Tibial nerve (tissue), 4 donors: ENCODE measurements around the gene SLC38A9.

ENCODE experiments used
- EP300 ChIP-seq, 2 donors: sonication (generic); formaldehyde crosslinking; IDR thresholded peaks; one replicate each; pipeline ENCODE4 v1.6.1; 2017; ENCODE audit warnings: antibody characterized with exemption in 2 of 2, mild to moderate bottlenecking in 1 of 2
- POLR2A ChIP-seq, 2 donors: fragments of 450-650 bp; IDR thresholded peaks; one replicate each; pipeline ENCODE4 v1.6.1; 2017; ENCODE audit warnings: antibody characterized with exemption in 2 of 2, mild to moderate bottlenecking in 2 of 2, moderate library complexity in 2 of 2
- TF ChIP-seq, protein P1 (sequence below), 5 experiments: fragments of 200-600 bp in 3 of 5; fragments of 450-650 bp in 2 of 5; sonication (generic) in 3 of 5; IDR thresholded peaks; one replicate each; pipeline ENCODE4 v1.5.1; 2016 to 2019; ENCODE audit warnings: antibody characterized with exemption in 5 of 5, mild to moderate bottlenecking in 3 of 5, moderate library complexity in 2 of 5

DNA sequence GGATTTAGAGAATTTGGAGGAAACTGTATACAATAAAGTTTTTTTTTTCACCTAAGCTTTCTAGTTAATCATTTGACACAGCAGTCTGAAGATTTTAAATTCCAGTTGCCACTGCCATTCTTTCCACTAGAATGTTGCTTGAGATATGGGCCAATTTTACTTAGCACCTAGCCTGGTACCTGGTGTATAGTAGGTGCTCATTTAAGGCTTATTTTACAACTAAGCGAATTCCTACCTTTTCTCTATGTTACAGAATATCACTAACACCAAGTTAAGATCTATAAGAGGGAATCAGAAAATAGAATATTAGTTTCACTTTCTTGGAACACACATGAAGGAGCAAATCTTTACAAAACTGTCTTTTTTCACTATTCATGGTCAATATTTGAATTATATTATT is 22.5 kb upstream of the SLC38A9 start:
- TF ChIP-seq, protein P1, sequence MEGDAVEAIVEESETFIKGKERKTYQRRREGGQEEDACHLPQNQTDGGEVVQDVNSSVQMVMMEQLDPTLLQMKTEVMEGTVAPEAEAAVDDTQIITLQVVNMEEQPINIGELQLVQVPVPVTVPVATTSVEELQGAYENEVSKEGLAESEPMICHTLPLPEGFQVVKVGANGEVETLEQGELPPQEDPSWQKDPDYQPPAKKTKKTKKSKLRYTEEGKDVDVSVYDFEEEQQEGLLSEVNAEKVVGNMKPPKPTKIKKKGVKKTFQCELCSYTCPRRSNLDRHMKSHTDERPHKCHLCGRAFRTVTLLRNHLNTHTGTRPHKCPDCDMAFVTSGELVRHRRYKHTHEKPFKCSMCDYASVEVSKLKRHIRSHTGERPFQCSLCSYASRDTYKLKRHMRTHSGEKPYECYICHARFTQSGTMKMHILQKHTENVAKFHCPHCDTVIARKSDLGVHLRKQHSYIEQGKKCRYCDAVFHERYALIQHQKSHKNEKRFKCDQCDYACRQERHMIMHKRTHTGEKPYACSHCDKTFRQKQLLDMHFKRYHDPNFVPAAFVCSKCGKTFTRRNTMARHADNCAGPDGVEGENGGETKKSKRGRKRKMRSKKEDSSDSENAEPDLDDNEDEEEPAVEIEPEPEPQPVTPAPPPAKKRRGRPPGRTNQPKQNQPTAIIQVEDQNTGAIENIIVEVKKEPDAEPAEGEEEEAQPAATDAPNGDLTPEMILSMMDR (IDR thresholded peaks at IDR 0.05), result no peak
- TF ChIP-seq POLR2A (IDR thresholded peaks at IDR 0.05) (no peak), EP300 (IDR thresholded peaks at IDR 0.05) (no peak)
